ENCODE results near the gene MAPK10. TPM values are rescaled to one million over a fixed set of nuclear protein-coding genes. Genes with fewer than 3 reads are reported as not detected.

Gene MAPK10
- total and polyA plus RNA-seq, 2 experiments from 2014 or later = 3.6 to 8.1 TPM

DNA sequence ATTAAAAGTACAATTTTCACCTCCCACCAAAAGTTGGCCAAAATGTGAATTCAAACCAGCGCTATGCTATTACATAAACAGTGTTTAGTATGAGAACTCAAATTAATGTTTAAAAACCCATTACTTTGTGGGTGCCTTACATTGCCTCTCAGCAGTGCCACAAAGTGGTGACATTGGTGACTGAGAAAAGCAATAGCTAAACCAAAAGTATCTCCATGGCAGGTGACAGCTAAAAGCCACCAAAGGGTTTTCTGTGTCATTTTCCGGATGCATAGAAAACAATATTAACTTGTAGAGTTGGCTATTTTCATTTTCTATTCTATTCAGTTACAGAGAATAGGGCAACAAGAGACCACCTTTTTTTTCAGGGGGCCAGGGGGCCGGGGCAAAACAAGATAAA is 261.2 kb downstream of the MAPK10 start:
- TF ChIP-seq, protein P1, sequence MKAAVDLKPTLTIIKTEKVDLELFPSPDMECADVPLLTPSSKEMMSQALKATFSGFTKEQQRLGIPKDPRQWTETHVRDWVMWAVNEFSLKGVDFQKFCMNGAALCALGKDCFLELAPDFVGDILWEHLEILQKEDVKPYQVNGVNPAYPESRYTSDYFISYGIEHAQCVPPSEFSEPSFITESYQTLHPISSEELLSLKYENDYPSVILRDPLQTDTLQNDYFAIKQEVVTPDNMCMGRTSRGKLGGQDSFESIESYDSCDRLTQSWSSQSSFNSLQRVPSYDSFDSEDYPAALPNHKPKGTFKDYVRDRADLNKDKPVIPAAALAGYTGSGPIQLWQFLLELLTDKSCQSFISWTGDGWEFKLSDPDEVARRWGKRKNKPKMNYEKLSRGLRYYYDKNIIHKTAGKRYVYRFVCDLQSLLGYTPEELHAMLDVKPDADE (IDR thresholded peaks at IDR 0.05) = no peak
- TF ChIP-seq POLR2AphosphoS5 (IDR thresholded peaks at IDR 0.05; ENCODE audit: low read depth) = no peak
- 0 out of 4 replicates have a peak, but pooled peaks of 1 of the 2 experiments have one; percentile 8 for TF ChIP-seq CTCF (conservative IDR thresholded peaks at IDR 0.05; ENCODE audit: low read depth in 2 of 2)
- TF ChIP-seq EZH2 (IDR thresholded peaks at IDR 0.05; ENCODE audit: low read depth, unreplicated experiment) = no peak
- no peak for TF ChIP-seq EZH2phosphoT487 (IDR thresholded peaks at IDR 0.05; ENCODE audit: unreplicated experiment)
- no peak for TF ChIP-seq ZNF331 (CRISPR knock-in tag; IDR thresholded peaks at IDR 0.05; ENCODE audit: low read depth)
- TF ChIP-seq STAT1 (IDR thresholded peaks at IDR 0.05; ENCODE audit: unreplicated experiment) = no peak
- Mint-ChIP-seq H3K4me3 (no peak overlapping the region), H3K27ac (no peak overlapping the region), H3K4me1 (peaks cover 15% of the 10 kb centered on the region; the same call in 1 of the 3 replicates), H3K9me3 (no peaks in the 10 kb centered on the region), H3K36me3 (ENCODE audit: low read depth) (no peaks in the 10 kb centered on the region), H3K27me3 (ENCODE audit: insufficient read depth, low read depth, poor library complexity) (no peaks in the 10 kb centered on the region)
- no peaks in the 10 kb centered on the region for H3F3A ChIP-seq (replicated peaks; ENCODE audit: low read depth)
- no peaks in the 10 kb centered on the region for H3K9me2 ChIP-seq (ENCODE audit: insufficient read depth)
- H3K4me3 ChIP-seq = no peak overlapping the region
- no peaks in the 10 kb centered on the region for H4K20me1 ChIP-seq (replicated peaks; ENCODE audit: insufficient read depth)
- no peak overlapping the region for H2AFZ ChIP-seq
- H3K36me3 ChIP-seq (ENCODE audit: insufficient read depth) = no peaks in the 10 kb centered on the region
- no peak for DNase-seq (ENCODE audit: low spot score)
- no peak overlapping the region for H3K27ac ChIP-seq (ENCODE audit: low read depth)
- no peaks in the 10 kb centered on the region for H3K79me2 ChIP-seq (replicated peaks; ENCODE audit: insufficient read depth)
- H3K27me3 ChIP-seq (ENCODE audit: insufficient read depth) = no peaks in the 10 kb centered on the region
- H3K4me1 ChIP-seq (ENCODE audit: insufficient read depth) = 0 out of 2 replicates have a peak, but pooled peaks cover 8% of the 10 kb centered on the region
- no peak for ATAC-seq
- H3K4me2 ChIP-seq = no peak overlapping the region

GRCh38 chr4:86096373-86096772 is 263.5 kb downstream of the MAPK10 start:
- no peaks in the 10 kb centered on the region for H3K36me3 ChIP-seq (ENCODE audit: insufficient read depth)
- no peak overlapping the region for H3K4me3 ChIP-seq
- H3K4me3 Mint-ChIP-seq = no peak overlapping the region
- H2AFZ ChIP-seq = no peak overlapping the region
- ATAC-seq (no peak), DNase-seq (ENCODE audit: low spot score) (no peak)
- no peaks in the 10 kb centered on the region for H4K20me1 ChIP-seq (replicated peaks; ENCODE audit: insufficient read depth)
- no peaks in the 10 kb centered on the region for H3K79me2 ChIP-seq (replicated peaks; ENCODE audit: insufficient read depth)
- H3K9me3 Mint-ChIP-seq = no peaks in the 10 kb centered on the region
- H3K27ac ChIP-seq (ENCODE audit: low read depth) = no peak overlapping the region
- H3F3A ChIP-seq (replicated peaks; ENCODE audit: low read depth) = no peaks in the 10 kb centered on the region
- H3K4me1 Mint-ChIP-seq = peaks cover 15% of the 10 kb centered on the region; the same call in 1 of the 3 replicates
- H3K27me3 Mint-ChIP-seq (ENCODE audit: insufficient read depth, low read depth, poor library complexity) = no peaks in the 10 kb centered on the region
- no peak overlapping the region for H3K4me2 ChIP-seq
- H3K36me3 Mint-ChIP-seq (ENCODE audit: low read depth) = no peaks in the 10 kb centered on the region
- H3K27ac Mint-ChIP-seq = no peak overlapping the region
- H3K27me3 ChIP-seq (ENCODE audit: insufficient read depth) = no peaks in the 10 kb centered on the region
- no peaks in the 10 kb centered on the region for H3K9me2 ChIP-seq (ENCODE audit: insufficient read depth)
- H3K4me1 ChIP-seq (ENCODE audit: insufficient read depth) = 0 out of 2 replicates have a peak, but pooled peaks cover 8% of the 10 kb centered on the region
- TF ChIP-seq CTCF (conservative IDR thresholded peaks at IDR 0.05; ENCODE audit: low read depth in 2 of 2) = no peak
- TF ChIP-seq CREB1 (CRISPR knock-in tag; IDR thresholded peaks at IDR 0.05; ENCODE audit: low read depth) = no peak
- no peak for TF ChIP-seq POLR2AphosphoS5 (IDR thresholded peaks at IDR 0.05; ENCODE audit: low read depth)
- no peak for TF ChIP-seq EZH2 (IDR thresholded peaks at IDR 0.05; ENCODE audit: low read depth, unreplicated experiment)
- TF ChIP-seq, protein P2, sequence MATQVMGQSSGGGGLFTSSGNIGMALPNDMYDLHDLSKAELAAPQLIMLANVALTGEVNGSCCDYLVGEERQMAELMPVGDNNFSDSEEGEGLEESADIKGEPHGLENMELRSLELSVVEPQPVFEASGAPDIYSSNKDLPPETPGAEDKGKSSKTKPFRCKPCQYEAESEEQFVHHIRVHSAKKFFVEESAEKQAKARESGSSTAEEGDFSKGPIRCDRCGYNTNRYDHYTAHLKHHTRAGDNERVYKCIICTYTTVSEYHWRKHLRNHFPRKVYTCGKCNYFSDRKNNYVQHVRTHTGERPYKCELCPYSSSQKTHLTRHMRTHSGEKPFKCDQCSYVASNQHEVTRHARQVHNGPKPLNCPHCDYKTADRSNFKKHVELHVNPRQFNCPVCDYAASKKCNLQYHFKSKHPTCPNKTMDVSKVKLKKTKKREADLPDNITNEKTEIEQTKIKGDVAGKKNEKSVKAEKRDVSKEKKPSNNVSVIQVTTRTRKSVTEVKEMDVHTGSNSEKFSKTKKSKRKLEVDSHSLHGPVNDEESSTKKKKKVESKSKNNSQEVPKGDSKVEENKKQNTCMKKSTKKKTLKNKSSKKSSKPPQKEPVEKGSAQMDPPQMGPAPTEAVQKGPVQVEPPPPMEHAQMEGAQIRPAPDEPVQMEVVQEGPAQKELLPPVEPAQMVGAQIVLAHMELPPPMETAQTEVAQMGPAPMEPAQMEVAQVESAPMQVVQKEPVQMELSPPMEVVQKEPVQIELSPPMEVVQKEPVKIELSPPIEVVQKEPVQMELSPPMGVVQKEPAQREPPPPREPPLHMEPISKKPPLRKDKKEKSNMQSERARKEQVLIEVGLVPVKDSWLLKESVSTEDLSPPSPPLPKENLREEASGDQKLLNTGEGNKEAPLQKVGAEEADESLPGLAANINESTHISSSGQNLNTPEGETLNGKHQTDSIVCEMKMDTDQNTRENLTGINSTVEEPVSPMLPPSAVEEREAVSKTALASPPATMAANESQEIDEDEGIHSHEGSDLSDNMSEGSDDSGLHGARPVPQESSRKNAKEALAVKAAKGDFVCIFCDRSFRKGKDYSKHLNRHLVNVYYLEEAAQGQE (IDR thresholded peaks at IDR 0.05; ENCODE audit: unreplicated experiment) = no peak

All from GM23338 (cell line).